H1 (cell line): Measurements from ENCODE around the gene RAB5A. TPM values are rescaled to one million over a fixed set of nuclear protein-coding genes. Genes with fewer than 3 reads are reported as not detected.

Experiments used
- polyA plus RNA-seq, 7 experiments: library from polyadenylated mRNA; depleted of rRNA in 3 of 7; stranded (reverse) in 5 of 7; unstranded in 2 of 7; fragments of >200 nt in 5 of 7; fragments of 200-250 nt in 2 of 7; gene quantifications; 1 replicate in 5 of 7; 2 replicates in 1 of 7; 4 replicates in 1 of 7; pipeline versions ENCODE4 v1.2.1 to v1.2.3, GENCODE V29; 2011 to 2013; ENCODE audit warnings: missing spikeins in 2 of 7, mixed read lengths in 2 of 7
- total RNA-seq: library from RNA; stranded (reverse); fragmentation: NEBNext Ultra II Directional; extraction: Animal tissue kit (Norgen Biotek cat#: 25700); gene quantifications from 2 replicates; pipeline ENCODE4 v1.2.1, GENCODE V29; 2021
- TF ChIP-seq, protein P1 (sequence below): IDR thresholded peaks from 2 replicates; pipeline ENCODE4 v1.6.1; 2011; ENCODE audit warnings: low read length, improper control_type of control experiment

RAB5A gene
- total and polyA plus RNA-seq, 2 of the 8 experiments (the other 6 are each of a cell fraction or from before 2014, with no cell fraction given): 22.4 to 77.7 TPM

GRCh38 chr3:19934098-19934566 is 12.8 kb upstream of the RAB5A start, which contains the start of gene EFHB (continued):
- TF ChIP-seq, protein P1, sequence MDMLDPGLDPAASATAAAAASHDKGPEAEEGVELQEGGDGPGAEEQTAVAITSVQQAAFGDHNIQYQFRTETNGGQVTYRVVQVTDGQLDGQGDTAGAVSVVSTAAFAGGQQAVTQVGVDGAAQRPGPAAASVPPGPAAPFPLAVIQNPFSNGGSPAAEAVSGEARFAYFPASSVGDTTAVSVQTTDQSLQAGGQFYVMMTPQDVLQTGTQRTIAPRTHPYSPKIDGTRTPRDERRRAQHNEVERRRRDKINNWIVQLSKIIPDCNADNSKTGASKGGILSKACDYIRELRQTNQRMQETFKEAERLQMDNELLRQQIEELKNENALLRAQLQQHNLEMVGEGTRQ: no peak
